Measurements from ENCODE around the gene RIPOR2.
A peak's percentile ranks its signal among the peaks of the same experiment; 100 is the strongest.

RIPOR2 gene

DNA sequence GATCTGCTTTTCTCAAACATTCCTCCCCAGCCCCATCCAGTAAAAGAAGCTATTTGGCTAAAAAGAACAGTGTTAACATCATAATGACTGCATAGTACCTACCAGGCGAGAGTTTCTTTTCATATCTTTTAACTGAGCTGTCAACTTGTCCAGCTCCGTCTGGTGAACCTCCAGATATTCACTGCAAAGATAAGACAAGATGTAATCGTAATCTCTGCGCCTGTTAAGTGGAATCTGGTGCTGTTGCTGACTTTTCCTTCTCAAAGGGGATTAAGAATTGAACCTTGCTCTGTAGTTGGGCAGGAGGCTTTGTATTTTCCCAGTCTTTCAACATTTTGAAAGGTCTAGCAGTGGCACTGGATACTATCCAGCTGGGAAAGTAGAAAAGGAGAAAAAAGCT lies 63.0 kb downstream of the RIPOR2 start:
- TF ChIP-seq, protein P1, sequence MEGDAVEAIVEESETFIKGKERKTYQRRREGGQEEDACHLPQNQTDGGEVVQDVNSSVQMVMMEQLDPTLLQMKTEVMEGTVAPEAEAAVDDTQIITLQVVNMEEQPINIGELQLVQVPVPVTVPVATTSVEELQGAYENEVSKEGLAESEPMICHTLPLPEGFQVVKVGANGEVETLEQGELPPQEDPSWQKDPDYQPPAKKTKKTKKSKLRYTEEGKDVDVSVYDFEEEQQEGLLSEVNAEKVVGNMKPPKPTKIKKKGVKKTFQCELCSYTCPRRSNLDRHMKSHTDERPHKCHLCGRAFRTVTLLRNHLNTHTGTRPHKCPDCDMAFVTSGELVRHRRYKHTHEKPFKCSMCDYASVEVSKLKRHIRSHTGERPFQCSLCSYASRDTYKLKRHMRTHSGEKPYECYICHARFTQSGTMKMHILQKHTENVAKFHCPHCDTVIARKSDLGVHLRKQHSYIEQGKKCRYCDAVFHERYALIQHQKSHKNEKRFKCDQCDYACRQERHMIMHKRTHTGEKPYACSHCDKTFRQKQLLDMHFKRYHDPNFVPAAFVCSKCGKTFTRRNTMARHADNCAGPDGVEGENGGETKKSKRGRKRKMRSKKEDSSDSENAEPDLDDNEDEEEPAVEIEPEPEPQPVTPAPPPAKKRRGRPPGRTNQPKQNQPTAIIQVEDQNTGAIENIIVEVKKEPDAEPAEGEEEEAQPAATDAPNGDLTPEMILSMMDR (IDR thresholded peaks at IDR 0.05; ENCODE audit: insufficient read depth, low read depth, low read length, missing control alignments) = no peak
- H3K4me3 ChIP-seq (ENCODE audit: low read depth, low read length) = no peak overlapping the region
- no peak for DNase-seq (ENCODE audit: low read depth)

GRCh38 chr6:24868765-24869164 lies 67.0 kb downstream of the RIPOR2 start:
- no peak overlapping the region for H3K4me3 ChIP-seq (ENCODE audit: low read depth, low read length)
- no peak for DNase-seq (ENCODE audit: low read depth)
- TF ChIP-seq, protein P1 (IDR thresholded peaks at IDR 0.05; ENCODE audit: insufficient read depth, low read depth, low read length, missing control alignments) = no peak

DNA sequence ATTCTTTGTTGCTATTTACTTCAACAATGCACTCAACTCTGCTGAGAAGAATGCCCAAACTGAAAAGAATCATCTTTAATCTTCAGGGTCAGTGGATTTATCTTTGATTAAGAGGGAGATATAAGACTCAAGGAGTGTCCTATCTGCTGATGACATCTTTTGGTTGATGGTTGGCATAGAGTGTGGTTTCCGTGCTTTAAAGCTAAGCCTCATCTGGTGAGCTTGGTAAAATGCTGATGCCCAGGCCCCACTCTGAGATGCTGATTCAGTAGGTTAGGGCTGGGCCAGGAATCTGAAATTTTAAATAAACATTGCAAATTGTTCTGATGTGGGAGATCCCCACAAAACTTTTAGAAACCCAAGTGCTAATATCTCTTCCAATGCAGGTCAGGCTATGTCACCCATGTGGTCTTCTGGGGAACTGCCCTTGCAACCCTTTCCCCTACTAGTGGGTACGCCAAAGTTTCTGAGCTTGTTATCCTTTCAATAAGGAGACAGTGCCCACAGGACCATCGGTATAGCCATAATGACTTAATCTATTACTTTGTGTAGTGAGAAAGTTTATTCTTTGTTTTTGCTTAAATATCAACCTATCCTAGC lies 68.6 kb downstream of the RIPOR2 start:
- no peak overlapping the region for H3K4me3 ChIP-seq (ENCODE audit: low read depth, low read length)
- TF ChIP-seq, protein P1 (IDR thresholded peaks at IDR 0.05; ENCODE audit: insufficient read depth, low read depth, low read length, missing control alignments) = no peak
- DNase-seq (ENCODE audit: low read depth) = no peak

- TF ChIP-seq, protein P1 (IDR thresholded peaks at IDR 0.05; ENCODE audit: insufficient read depth, low read depth, low read length, missing control alignments) = no peak
- no peak for DNase-seq (ENCODE audit: low read depth)
Observed at GRCh38 chr6:24865161-24865560, 70.6 kb downstream of the RIPOR2 start.

DNA sequence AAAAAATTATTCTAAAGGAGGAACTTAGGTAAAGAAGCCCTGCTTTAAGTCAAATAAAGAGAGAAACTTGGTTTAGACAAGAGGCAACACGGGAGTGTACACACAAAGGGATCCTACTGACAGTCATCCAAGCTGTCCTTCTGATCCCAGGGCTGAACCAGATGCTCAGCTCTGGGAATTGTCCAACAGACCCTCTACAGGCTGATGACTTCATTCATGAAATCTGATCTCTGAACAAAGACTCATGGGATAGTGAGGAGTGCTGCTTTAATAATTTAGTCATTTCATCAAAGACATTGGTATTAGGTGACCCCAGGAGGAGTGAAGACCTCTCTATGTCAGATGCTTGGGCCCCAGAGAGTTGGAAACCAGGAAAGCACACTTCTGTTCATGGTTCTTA lies 71.4 kb downstream of the RIPOR2 start:
- TF ChIP-seq, protein P1 (IDR thresholded peaks at IDR 0.05; ENCODE audit: insufficient read depth, low read depth, low read length, missing control alignments) = no peak
- no peak for DNase-seq (ENCODE audit: low read depth)
- no peak overlapping the region for H3K4me3 ChIP-seq (ENCODE audit: low read depth, low read length)

More at GRCh38 chr6:24865161-24865560, 70.6 kb downstream of the RIPOR2 start:
- no peak overlapping the region for H3K4me3 ChIP-seq (ENCODE audit: low read depth, low read length)

GRCh38 chr6:24861934-24862333 lies 73.8 kb downstream of the RIPOR2 start:
- peak; percentile 76 for DNase-seq (ENCODE audit: low read depth)
- H3K4me3 ChIP-seq (ENCODE audit: low read depth, low read length) = no peak overlapping the region
- TF ChIP-seq, protein P1 (IDR thresholded peaks at IDR 0.05; ENCODE audit: insufficient read depth, low read depth, low read length, missing control alignments) = no peak

- no peak for DNase-seq (ENCODE audit: low read depth)
- TF ChIP-seq, protein P1 (IDR thresholded peaks at IDR 0.05; ENCODE audit: insufficient read depth, low read depth, low read length, missing control alignments) = no peak
- H3K4me3 ChIP-seq (ENCODE audit: low read depth, low read length) = no peak overlapping the region
Observed at GRCh38 chr6:24859608-24860200, 76.1 kb downstream of the RIPOR2 start.
